Uterus (tissue), 4 donors: ENCODE results near the gene RBM26. TPM values are rescaled to one million over a fixed set of nuclear protein-coding genes. Genes with fewer than 3 reads are reported as not detected.

Experiments used
- DNase-seq, 2 donors: peaks; one replicate each; pipeline ENCODE4 v3.0.0-alpha.2; 2019 to 2020
- H3K27ac ChIP-seq, 2 donors: fragments of 200-600 bp; sonication (generic); 1 replicate in 1 of 2; 2 replicates in 1 of 2; pipeline ENCODE4 v1.5.1; 2016 to 2018
- H3K27me3 ChIP-seq, 2 donors: fragments of 200-600 bp; sonication (generic); one replicate each; pipeline ENCODE4 v1.5.1; 2018 to 2019; ENCODE audit warnings: control low read depth in 1 of 2
- H3K36me3 ChIP-seq, 2 donors: fragments of 200-600 bp; sonication (generic); one replicate each; pipeline ENCODE4 v1.5.1; 2019; ENCODE audit warnings: control low read depth in 1 of 2
- H3K4me1 ChIP-seq, 2 donors: fragments of 200-600 bp; sonication (generic); one replicate each; pipeline ENCODE4 v1.5.1; 2018 to 2019; ENCODE audit warnings: control low read depth in 1 of 2
- H3K4me3 ChIP-seq, 2 donors: fragments of 200-600 bp; sonication (generic); 1 replicate in 1 of 2; 2 replicates in 1 of 2; pipeline ENCODE4 v1.5.1; 2018 to 2019; ENCODE audit warnings: mild to moderate bottlenecking in 1 of 2
- H3K9me3 ChIP-seq, 2 donors: fragments of 200-600 bp; sonication (generic); one replicate each; pipeline ENCODE4 v1.5.1; 2019; ENCODE audit warnings: control low read depth in 1 of 2
- CTCF ChIP-seq, 4 experiments: fragments of 200-600 bp in 2 of 4; fragments of 450-650 bp in 2 of 4; sonication (generic) in 2 of 4; IDR thresholded peaks; one replicate each; pipeline ENCODE4 v1.5.1; 2016 to 2019; ENCODE audit warnings: antibody characterized with exemption in 4 of 4, mild to moderate bottlenecking in 2 of 4, moderate library complexity in 1 of 4
- POLR2A ChIP-seq, 2 donors: fragments of 450-650 bp; IDR thresholded peaks; one replicate each; pipeline ENCODE4 v1.6.1; 2016; ENCODE audit warnings: antibody characterized with exemption in 2 of 2, mild to moderate bottlenecking in 1 of 2, moderate library complexity in 1 of 2
- intact Hi-C: fragments of 100-400 bp; cut with DNase I; formaldehyde crosslinking; loops from one replicate; pipeline ENCODE4 v1.15.1; 2023; ENCODE audit warnings: low total_unique reads
- total RNA-seq, 4 donors: library from RNA; depleted of rRNA in 3 of 4; stranded (reverse); fragments of >200 nt in 3 of 4; gene quantifications; one replicate each; pipeline versions ENCODE4 v1.1.0 to v1.2.4, GENCODE V29; 2014 to 2023
- donor health status: DM: yes; HTN: yes; CAD: no.

Gene RBM26
- total RNA-seq, 4 donors from 2014 or later = 33.8 to 83.8 (median 54.5) TPM

GRCh38 chr13:79374578-79374977 lies 31.5 kb downstream of the RBM26 start:
- no peak overlapping the region for H3K4me3 ChIP-seq
- intact Hi-C loops = no loop called here
- TF ChIP-seq CTCF (IDR thresholded peaks at IDR 0.05) (no peak), POLR2A (IDR thresholded peaks at IDR 0.05) (no peak)
- no peaks in the 10 kb centered on the region for H3K27me3 ChIP-seq
- no peaks in the 10 kb centered on the region for H3K4me1 ChIP-seq
- no peaks in the 10 kb centered on the region for H3K9me3 ChIP-seq
- H3K27ac ChIP-seq = no peak overlapping the region
- DNase-seq = no peak
- H3K36me3 ChIP-seq = no peaks in the 10 kb centered on the region

DNA sequence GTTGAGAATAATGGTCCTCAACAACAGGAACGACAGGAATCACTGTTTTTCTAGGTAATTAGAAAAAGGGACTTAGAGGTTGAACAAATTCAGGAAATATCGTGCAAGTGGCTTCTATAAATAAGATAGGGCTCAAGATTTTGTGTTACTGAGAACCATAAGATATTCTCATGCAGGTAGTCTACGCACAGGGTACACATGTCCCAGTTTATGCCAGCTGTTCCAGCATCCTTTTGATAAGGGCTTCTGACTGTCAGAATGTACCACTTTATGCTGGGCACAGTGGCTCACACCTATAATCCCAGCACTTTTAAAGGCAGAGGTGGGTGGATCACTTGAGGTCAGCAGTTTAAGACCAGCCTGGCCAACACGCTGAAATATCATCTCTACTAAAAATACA lies 32.1 kb downstream of the RBM26 start:
- no peaks in the 10 kb centered on the region for H3K4me1 ChIP-seq
- no peak for DNase-seq
- no peaks in the 10 kb centered on the region for H3K27me3 ChIP-seq
- intact Hi-C loops = no loop called here
- H3K9me3 ChIP-seq = no peaks in the 10 kb centered on the region
- no peak overlapping the region for H3K4me3 ChIP-seq
- TF ChIP-seq CTCF (IDR thresholded peaks at IDR 0.05) (no peak), POLR2A (IDR thresholded peaks at IDR 0.05) (no peak)
- no peak overlapping the region for H3K27ac ChIP-seq
- no peaks in the 10 kb centered on the region for H3K36me3 ChIP-seq

DNA sequence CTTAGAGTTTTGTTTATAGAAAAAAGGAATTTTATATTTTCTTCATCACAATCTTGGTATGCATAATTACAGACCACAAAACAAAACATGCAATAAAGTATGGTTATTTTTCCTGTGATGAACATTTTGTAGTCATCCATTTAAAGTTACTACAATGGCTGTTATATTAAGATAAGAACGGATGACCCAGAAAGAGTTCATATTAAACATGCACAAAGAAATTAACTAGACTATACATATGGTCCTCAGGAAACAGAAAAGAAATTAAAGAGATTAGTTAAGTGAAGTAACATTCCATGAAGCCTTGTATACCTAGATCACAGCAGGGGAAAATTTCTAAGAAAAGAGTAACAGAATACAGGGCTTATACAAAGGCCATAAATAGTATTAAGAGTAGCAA lies 36.8 kb downstream of the RBM26 start:
- intact Hi-C loops = no loop called here
- DNase-seq = no peak
- H3K9me3 ChIP-seq = no peaks in the 10 kb centered on the region
- no peaks in the 10 kb centered on the region for H3K4me1 ChIP-seq
- no peaks in the 10 kb centered on the region for H3K27me3 ChIP-seq
- TF ChIP-seq POLR2A (IDR thresholded peaks at IDR 0.05) = no peak
- TF ChIP-seq CTCF (IDR thresholded peaks at IDR 0.05) = no peak
- H3K4me3 ChIP-seq = no peak overlapping the region
- no peak overlapping the region for H3K27ac ChIP-seq
- peaks cover 0 to 2% of the 10 kb centered on the region in 2 donors for H3K36me3 ChIP-seq

- no peak overlapping the region for H3K27ac ChIP-seq
- H3K9me3 ChIP-seq = no peaks in the 10 kb centered on the region
- intact Hi-C loops = no loop called here
- DNase-seq = no peak
- H3K4me1 ChIP-seq = no peaks in the 10 kb centered on the region
- H3K36me3 ChIP-seq = peaks cover 0 to 2% of the 10 kb centered on the region in 2 donors
- H3K27me3 ChIP-seq = no peaks in the 10 kb centered on the region
- TF ChIP-seq CTCF (IDR thresholded peaks at IDR 0.05) (no peak), POLR2A (IDR thresholded peaks at IDR 0.05) (no peak)
- no peak overlapping the region for H3K4me3 ChIP-seq
These were observed 40.1 kb downstream of the RBM26 start for GRCh38 chr13:79365981-79366380.

- Histone ChIP-seq H3K4me3 (no peak overlapping the region), H3K36me3 (peaks cover 0 to 2% of the 10 kb centered on the region in 2 donors), H3K4me1 (no peaks in the 10 kb centered on the region), H3K27me3 (no peaks in the 10 kb centered on the region), H3K27ac (no peak overlapping the region), H3K9me3 (no peaks in the 10 kb centered on the region)
- no peak for DNase-seq
- intact Hi-C loops = no loop called here
- TF ChIP-seq POLR2A (IDR thresholded peaks at IDR 0.05) = no peak
- no peak for TF ChIP-seq CTCF (IDR thresholded peaks at IDR 0.05)
These were observed 44.8 kb downstream of the RBM26 start for GRCh38 chr13:79361299-79361698.
